Measurements from ENCODE around the gene ABLIM1.

ABLIM1 gene

GRCh38 chr10:114437473-114438292, 220.4 kb downstream of the ABLIM1 start:
- no peak for FAIRE-seq

- no peak for FAIRE-seq
Measured at GRCh38 chr10:114436941-114437340, 221.1 kb downstream of the ABLIM1 start.

GRCh38 chr10:114432566-114433093, 225.4 kb downstream of the ABLIM1 start:
- FAIRE-seq, result no peak

- FAIRE-seq, result no peak
Measured at GRCh38 chr10:114431414-114432135, 226.5 kb downstream of the ABLIM1 start.

- no peak for FAIRE-seq
Measured at GRCh38 chr10:114430688-114431413, 227.2 kb downstream of the ABLIM1 start.

- no peak for FAIRE-seq
Measured at GRCh38 chr10:114429581-114430335, 228.3 kb downstream of the ABLIM1 start.

- no peak for FAIRE-seq
Measured at GRCh38 chr10:114427124-114427852, 230.8 kb downstream of the ABLIM1 start.

GRCh38 chr10:114426476-114426875, 231.6 kb downstream of the ABLIM1 start:
- no peak for FAIRE-seq

GRCh38 chr10:114420811-114421485, 237.1 kb downstream of the ABLIM1 start:
- no peak for FAIRE-seq

GRCh38 chr10:114418109-114418508, 240.0 kb downstream of the ABLIM1 start:
- no peak for FAIRE-seq

- no peak for FAIRE-seq
Measured at GRCh38 chr10:114412907-114413797, 244.9 kb downstream of the ABLIM1 start.

GRCh38 chr10:114408968-114409444, 249.1 kb downstream of the ABLIM1 start:
- no peak for FAIRE-seq

GRCh38 chr10:114408112-114408967, 249.7 kb downstream of the ABLIM1 start:
- no peak for FAIRE-seq

GRCh38 chr10:114406455-114406854, 251.6 kb downstream of the ABLIM1 start:
- FAIRE-seq, result no peak

- FAIRE-seq, result no peak
Measured at GRCh38 chr10:114405011-114405350, 253.1 kb downstream of the ABLIM1 start.

GRCh38 chr10:114404171-114405010, 253.7 kb downstream of the ABLIM1 start, which contains the start of gene AFAP1L2:
Gene AFAP1L2 (minus strand): TSS chr10:114404502. CDS start chr10:114404455, 47 bp downstream.
- FAIRE-seq, result no peak

- FAIRE-seq, result no peak
Measured at GRCh38 chr10:114403541-114404161, 254.4 kb downstream of the ABLIM1 start.
